Measurements from ENCODE around the gene MTMR10.

- TF ChIP-seq CTCF (IDR thresholded peaks at IDR 0.05) (no peak), POLR2A (IDR thresholded peaks at IDR 0.05) (no peak)
Observed at GRCh38 chr15:31034152-31034551, 42.7 kb upstream of the MTMR10 start.
